GM12872 (cell line): ENCODE results near the gene CGB2.
A peak's percentile ranks its signal among the peaks of the same experiment; 100 is the strongest.

Experiments
- TF ChIP-seq, protein P1 (sequence below): IDR thresholded peaks from 3 replicates; pipeline ENCODE4 v1.5.1; 2011; ENCODE audit warnings: low read depth, mild to moderate bottlenecking, low read length, moderate library complexity; ENCODE audit not compliant: insufficient read depth

Gene CGB2

DNA sequence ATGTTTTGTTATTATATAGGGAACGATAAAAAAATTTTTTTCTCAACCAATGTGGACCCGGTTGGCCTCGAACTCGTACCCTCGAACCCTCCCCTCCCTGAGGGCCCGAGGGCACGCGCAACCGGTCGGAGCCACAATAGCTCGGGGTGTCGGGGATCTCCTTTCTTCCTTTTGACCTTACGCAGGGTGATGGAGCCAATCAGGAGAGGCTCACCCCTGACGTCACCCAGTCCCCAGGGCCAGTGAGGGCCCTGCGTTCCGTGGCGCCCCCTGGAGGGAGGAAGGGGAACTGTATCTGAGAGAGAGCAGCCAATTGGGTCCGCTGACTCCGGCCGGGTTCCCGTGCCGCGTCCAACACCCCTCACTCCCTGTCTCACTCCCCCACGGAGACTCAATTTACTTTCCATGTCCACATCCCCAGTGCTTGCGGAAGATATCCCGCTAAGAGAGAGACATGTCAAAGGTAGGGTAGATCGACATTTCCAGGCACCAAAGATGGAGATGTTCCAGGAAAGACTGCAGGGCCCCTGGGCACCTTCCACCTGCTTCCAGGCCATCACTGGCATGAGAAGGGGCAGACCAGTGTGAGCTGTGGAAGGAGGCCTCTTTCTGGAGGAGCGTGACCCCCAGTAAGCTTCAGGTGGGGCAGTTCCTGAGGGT, at the start of gene CGB2:
TSS of gene CGB2 (plus strand) at position 249 of the 660 bp plus-strand sequence. CDS start at position 455, 206 bp downstream.
- TF ChIP-seq, protein P1, sequence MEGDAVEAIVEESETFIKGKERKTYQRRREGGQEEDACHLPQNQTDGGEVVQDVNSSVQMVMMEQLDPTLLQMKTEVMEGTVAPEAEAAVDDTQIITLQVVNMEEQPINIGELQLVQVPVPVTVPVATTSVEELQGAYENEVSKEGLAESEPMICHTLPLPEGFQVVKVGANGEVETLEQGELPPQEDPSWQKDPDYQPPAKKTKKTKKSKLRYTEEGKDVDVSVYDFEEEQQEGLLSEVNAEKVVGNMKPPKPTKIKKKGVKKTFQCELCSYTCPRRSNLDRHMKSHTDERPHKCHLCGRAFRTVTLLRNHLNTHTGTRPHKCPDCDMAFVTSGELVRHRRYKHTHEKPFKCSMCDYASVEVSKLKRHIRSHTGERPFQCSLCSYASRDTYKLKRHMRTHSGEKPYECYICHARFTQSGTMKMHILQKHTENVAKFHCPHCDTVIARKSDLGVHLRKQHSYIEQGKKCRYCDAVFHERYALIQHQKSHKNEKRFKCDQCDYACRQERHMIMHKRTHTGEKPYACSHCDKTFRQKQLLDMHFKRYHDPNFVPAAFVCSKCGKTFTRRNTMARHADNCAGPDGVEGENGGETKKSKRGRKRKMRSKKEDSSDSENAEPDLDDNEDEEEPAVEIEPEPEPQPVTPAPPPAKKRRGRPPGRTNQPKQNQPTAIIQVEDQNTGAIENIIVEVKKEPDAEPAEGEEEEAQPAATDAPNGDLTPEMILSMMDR: peak; percentile 50; the same call in 2 of the 3 replicates

DNA sequence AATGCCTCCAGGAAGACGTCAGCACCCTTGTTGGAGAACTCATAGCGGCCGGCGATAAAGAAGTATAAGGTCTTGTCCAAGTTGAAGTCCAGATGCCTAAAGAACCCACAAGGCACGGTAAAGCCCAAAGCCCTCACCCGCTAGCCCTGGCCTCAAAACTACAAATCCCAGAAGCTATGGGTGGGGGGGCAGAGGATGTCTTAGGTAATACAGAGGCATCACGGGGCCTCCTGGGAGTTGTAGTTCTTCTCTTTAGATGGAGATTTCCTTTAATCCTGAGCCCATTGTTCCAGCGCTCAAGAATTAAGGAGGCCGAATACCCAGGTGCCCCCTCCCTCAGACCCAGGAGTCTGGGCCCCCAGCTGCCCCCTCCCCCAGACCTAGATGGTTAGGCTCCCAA, 49.4 kb upstream of the CGB2 start:
- TF ChIP-seq, protein P1: no peak

DNA sequence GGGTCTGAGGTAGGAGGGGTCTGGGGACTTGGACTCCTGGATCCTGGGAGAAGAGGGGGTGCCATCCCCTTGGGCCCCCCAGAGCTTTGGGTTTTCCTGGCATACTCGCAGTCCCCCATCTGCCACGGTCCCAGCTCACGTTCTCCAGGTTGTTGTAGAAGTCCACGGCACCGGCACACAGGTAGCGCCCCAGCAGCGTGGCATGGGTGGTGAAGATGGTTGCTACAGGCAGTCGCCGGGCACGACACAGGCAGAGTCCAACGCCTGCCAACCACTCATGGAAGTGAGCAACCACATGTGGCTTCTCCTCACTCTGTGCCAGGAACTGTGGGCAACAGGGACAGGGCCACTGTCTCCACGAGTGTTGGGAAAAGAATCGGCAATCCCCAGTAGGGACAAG, 46.0 kb upstream of the CGB2 start:
- TF ChIP-seq, protein P1: no peak

DNA sequence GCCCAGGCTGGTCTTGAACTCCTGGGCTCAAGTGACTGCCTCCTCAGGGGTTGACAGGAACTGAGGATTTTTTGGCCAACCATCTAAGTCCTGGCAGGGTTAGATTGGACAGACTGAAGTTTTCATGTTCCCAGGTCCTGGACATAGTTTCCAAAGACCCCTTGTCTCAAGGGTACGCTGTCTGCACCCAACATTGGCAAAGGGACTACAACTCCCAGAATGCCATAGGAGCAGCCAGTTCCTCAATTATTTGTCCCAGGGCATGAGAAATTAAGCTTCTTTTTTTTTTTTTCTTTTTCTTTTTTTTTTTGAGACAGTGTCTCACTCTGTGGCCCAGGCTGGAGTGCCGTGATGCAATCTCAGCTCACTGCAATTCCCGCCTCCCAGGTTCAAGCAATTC, 45.5 kb upstream of the CGB2 start:
- TF ChIP-seq, protein P1: no peak

DNA sequence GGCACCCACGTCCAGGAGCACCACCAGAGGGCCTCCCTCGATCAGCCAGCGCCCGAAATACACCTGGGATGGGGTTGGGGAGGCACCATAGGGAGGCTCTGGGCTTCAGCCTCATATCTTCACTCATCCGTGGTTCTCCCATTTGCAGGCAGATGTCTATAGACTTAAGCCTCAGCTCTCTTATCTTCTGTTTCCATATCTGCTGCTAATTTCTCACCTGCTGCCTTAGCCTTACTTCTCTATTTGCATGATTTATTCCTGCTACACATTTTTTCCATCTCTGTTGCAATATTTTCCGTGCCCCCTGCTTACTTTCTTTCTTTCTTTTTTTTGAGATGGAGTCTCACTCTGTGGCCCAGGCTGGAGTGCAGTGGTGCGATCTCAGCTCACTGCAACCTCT, 44.4 kb upstream of the CGB2 start:
- TF ChIP-seq, protein P1: no peak

DNA sequence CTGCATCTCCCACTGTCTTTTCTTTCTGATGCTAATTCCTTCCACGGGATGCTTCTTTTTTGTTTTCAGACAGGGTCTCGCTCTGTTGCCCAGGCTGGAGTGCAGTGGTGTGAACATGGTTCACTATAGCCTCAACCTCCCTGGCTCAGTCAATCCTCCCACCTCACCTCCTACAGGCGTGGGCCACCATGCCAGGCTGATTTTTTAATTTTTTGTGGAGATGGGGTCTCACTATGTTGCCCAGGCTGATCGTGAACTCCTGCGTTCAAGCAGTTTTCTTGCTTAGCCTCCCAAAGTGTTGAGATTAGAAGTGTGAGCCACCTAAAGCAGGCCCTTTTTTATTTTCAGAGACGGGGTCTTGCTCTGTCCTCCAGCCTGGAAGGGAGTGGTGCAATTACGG, 43.4 kb upstream of the CGB2 start:
- TF ChIP-seq, protein P1: no peak

DNA sequence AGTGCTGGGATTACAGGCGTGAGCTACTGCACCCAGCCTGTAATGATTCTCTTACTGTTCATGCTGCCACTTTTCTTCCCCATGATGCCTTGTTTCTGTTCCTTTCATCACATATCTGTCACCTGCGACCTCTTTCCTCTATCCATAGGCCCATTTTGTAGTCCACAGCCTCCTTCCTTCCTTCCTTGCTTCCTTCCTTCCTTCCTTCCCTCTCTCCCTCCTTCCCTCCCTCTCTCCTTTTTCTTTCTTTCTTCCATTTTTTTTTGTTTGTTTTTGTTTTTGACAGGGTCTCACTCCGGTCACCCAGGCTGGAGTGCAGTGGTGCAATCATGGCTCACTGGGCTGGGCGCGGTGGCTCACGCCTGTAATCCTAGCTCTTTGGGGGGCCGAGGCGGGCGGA, 42.8 kb upstream of the CGB2 start:
- TF ChIP-seq, protein P1: no peak
